Fibroblast of skin of right quadriceps (primary cell): ENCODE data around the gene MTMR3.
"Not testable (repeated sequence)": the region's sequence is repeated elsewhere in the genome, so short reads cannot be mapped to it uniquely, and the experiment has no call there.

Experiments
- DNase-seq: peaks from one replicate; pipeline ENCODE4 v3.0.0-alpha.2; 2013

MTMR3 gene

GRCh38 chr22:30061094-30061493, 178.1 kb downstream of the MTMR3 start:
- not testable (repeated sequence) for DNase-seq

GRCh38 chr22:30062259-30062658, 179.3 kb downstream of the MTMR3 start:
- DNase-seq: no peak

GRCh38 chr22:30062950-30063349, 180.0 kb downstream of the MTMR3 start:
- DNase-seq: no peak

DNA sequence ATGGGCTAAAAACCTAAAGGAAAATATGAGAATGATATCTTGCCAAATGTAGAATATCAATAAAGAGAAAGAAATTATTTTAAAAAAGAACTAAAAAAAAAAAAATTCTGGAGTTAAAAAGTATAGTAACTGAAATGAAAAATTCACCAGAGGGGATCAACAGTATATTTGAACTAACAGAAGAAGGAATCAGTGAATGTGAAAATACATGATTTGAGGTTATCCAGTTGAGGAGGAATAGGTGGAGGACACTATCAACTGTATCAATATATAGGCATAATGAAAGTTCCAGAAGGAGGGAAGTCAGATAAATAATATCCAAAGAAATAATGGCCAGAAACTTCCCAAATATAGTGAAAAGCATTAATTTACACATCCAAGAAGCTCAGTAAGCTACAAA, 181.2 kb downstream of the MTMR3 start:
- no peak for DNase-seq

GRCh38 chr22:30073743-30074142, 190.8 kb downstream of the MTMR3 start:
- DNase-seq: no peak

DNA sequence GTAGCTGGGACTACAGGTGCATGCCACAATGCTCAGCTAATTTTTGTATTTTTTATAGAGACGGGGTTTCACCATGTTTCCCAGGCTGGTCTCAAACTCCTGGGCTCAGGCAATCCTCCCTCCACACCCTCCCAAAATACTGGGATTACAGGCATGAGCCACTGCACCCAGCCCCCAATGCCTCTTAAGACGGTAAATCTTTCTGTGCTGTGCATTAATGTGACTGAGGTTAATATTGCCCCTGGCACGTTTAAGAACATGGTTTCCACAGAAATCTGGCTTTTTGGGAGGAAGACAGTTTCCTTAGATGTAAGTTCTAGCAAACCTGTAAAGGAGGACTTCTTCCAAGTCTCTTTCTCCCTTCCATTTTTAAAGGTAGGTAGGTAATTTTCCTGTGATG, 191.2 kb downstream of the MTMR3 start:
- no peak for DNase-seq

DNA sequence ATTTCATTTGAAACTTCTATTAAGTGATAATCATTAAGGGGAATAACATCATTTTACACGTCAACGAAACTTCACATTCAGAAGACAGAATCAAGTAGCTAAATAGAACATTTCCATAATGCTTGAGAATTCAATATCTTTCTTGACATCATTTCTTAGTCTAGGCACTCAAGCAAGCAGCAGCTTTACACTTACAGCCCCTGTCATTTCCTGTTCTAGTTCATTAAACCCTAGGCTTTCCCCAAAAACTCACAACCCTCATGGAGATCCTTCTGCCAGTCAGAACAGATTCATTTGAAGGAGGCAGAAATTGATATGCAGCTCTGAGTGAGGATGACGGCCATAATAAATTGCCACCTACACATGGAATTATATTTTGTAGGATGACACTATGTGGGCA, 192.0 kb downstream of the MTMR3 start:
- DNase-seq: no peak

- no peak for DNase-seq
These were observed 194.4 kb downstream of the MTMR3 start for GRCh38 chr22:30077279-30077880.

- no peak for DNase-seq
These were observed 195.6 kb downstream of the MTMR3 start for GRCh38 chr22:30078320-30079311.

GRCh38 chr22:30079952-30080533, 197.1 kb downstream of the MTMR3 start, which contains the start of gene HORMAD2:
HORMAD2 (plus strand) TSS chr22:30080464; CDS start chr22:30093953, 13,489 bp downstream.
- DNase-seq: no peak
